Ishikawa (cell line): ENCODE results near the gene RPTOR.

Experiments
- EGR1 ChIP-seq: IDR thresholded peaks from 2 replicates; pipeline ENCODE4 v1.6.1; 2012
- EP300 ChIP-seq: IDR thresholded peaks from 2 replicates; pipeline ENCODE4 v1.6.1; 2012; ENCODE audit warnings: borderline replicate concordance
- FOXM1 ChIP-seq: IDR thresholded peaks from 2 replicates; pipeline ENCODE4 v1.6.1; 2012; ENCODE audit warnings: low read depth, borderline replicate concordance
- MAX ChIP-seq: IDR thresholded peaks from 2 replicates; pipeline ENCODE4 v1.6.1; 2012
- NFIC ChIP-seq: IDR thresholded peaks from 2 replicates; pipeline ENCODE4 v1.6.1; 2012
- RAD21 ChIP-seq: IDR thresholded peaks from 2 replicates; pipeline ENCODE4 v1.6.1; 2012; ENCODE audit warnings: low read depth

GRCh38 chr17:80870401-80870800, 325.8 kb downstream of the RPTOR start:
- TF ChIP-seq MAX (no peak), EP300 (no peak), RAD21 (no peak), FOXM1 (no peak), EGR1 (no peak), NFIC (no peak)
